Epidermal melanocyte (primary cell): Measurements from ENCODE around the gene ZBTB12.
"Not testable (repeated sequence)": the region's sequence is repeated elsewhere in the genome, so short reads cannot be mapped to it uniquely, and the experiment has no call there.

Experiments used
- DNase-seq: peaks from one replicate; pipeline ENCODE4 v3.0.0; 2011; ENCODE audit warnings: low spot score; ENCODE audit not compliant: insufficient read length

ZBTB12 gene

GRCh38 chr6:31901953-31902643, at the start of gene ZBTB12:
Gene ZBTB12, minus strand, starts transcription at chr6:31902086. Its CDS starts 781 bp downstream, at chr6:31901305.
- peak; percentile 85 for DNase-seq

GRCh38 chr6:31949926-31950548, 48.2 kb upstream of the ZBTB12 start:
- DNase-seq, result no peak

- no peak for DNase-seq
Measured at GRCh38 chr6:31948753-31949413, 47.0 kb upstream of the ZBTB12 start.

- DNase-seq, result no peak
Measured at GRCh38 chr6:31948306-31948705, 46.4 kb upstream of the ZBTB12 start.

GRCh38 chr6:31947864-31948263, 46.0 kb upstream of the ZBTB12 start:
- DNase-seq, result no peak

- DNase-seq, result no peak
Measured at GRCh38 chr6:31947070-31947675, 45.3 kb upstream of the ZBTB12 start.

GRCh38 chr6:31946370-31946885, 44.5 kb upstream of the ZBTB12 start:
- DNase-seq, result no peak

GRCh38 chr6:31945507-31946369, 43.9 kb upstream of the ZBTB12 start, which contains the start of gene CFB:
Gene CFB, plus strand, starts transcription at chr6:31946095. Its CDS starts 127 bp downstream, at chr6:31946222.
- DNase-seq, result peak; percentile 38

- DNase-seq, result no peak
Measured at GRCh38 chr6:31945154-31945506, 43.2 kb upstream of the ZBTB12 start.

GRCh38 chr6:31943742-31944141, 41.9 kb upstream of the ZBTB12 start:
- no peak for DNase-seq

GRCh38 chr6:31940256-31940664, 38.4 kb upstream of the ZBTB12 start:
- no peak for DNase-seq

- DNase-seq, result no peak
Measured at GRCh38 chr6:31935823-31936222, 33.9 kb upstream of the ZBTB12 start.

GRCh38 chr6:31935021-31935420, 33.1 kb upstream of the ZBTB12 start:
- DNase-seq, result no peak

GRCh38 chr6:31933537-31933936, 31.7 kb upstream of the ZBTB12 start:
- no peak for DNase-seq

GRCh38 chr6:31932137-31932536, 30.3 kb upstream of the ZBTB12 start:
- not testable (repeated sequence) for DNase-seq

GRCh38 chr6:31930962-31931361, 29.1 kb upstream of the ZBTB12 start:
- no peak for DNase-seq

GRCh38 chr6:31928672-31928939, 26.7 kb upstream of the ZBTB12 start:
- DNase-seq, result no peak

- no peak for DNase-seq
Measured at GRCh38 chr6:31927863-31928671, 26.2 kb upstream of the ZBTB12 start.

GRCh38 chr6:31927242-31927862, 25.5 kb upstream of the ZBTB12 start, which contains the start of gene C2:
Gene C2, plus strand, starts transcription at chr6:31927717. Its CDS starts 36 bp downstream, at chr6:31927753.
- no peak for DNase-seq

GRCh38 chr6:31922942-31923341, 21.1 kb upstream of the ZBTB12 start:
- DNase-seq, result no peak
